DOHH2 (cell line): ENCODE results near the gene TMEM186.

Experiments
- H3F3A ChIP-seq: fragments of 200-600 bp; sonication (generic), shearing (Covaris generic); 2 replicates; pipeline ENCODE4 v1.6.0; 2016; ENCODE audit warnings: antibody characterized with exemption, mild to moderate bottlenecking; ENCODE audit not compliant: control insufficient read depth, insufficient read depth
- H3K27ac ChIP-seq: fragments of 200-600 bp; sonication (generic); 2 replicates; pipeline ENCODE4 v1.5.1; 2014; ENCODE audit warnings: low read depth, mild to moderate bottlenecking, low read length, moderate library complexity
- H3K27me3 ChIP-seq: fragments of 200-600 bp; sonication (generic); 2 replicates; pipeline ENCODE4 v1.6.1; 2014; ENCODE audit warnings: mild to moderate bottlenecking, low read length, mixed read lengths; ENCODE audit not compliant: control insufficient read depth
- H3K36me3 ChIP-seq: fragments of 200-600 bp; sonication (generic); 2 replicates; pipeline ENCODE4 v1.6.1; 2014; ENCODE audit warnings: mild to moderate bottlenecking, low read length, moderate library complexity, mixed read lengths; ENCODE audit not compliant: control insufficient read depth
- H3K4me1 ChIP-seq: fragments of 200-600 bp; sonication (generic); 2 replicates; pipeline ENCODE4 v1.6.1; 2014; ENCODE audit warnings: mild to moderate bottlenecking, low read length, mixed read lengths; ENCODE audit not compliant: control insufficient read depth
- H3K4me2 ChIP-seq: fragments of 200-600 bp; sonication (generic); 2 replicates; pipeline ENCODE4 v1.6.0; 2014; ENCODE audit warnings: mild to moderate bottlenecking, low read length, moderate library complexity
- H3K4me3 ChIP-seq: fragments of 200-600 bp; sonication (generic); 2 replicates; pipeline ENCODE4 v1.5.1; 2014; ENCODE audit warnings: mild to moderate bottlenecking, low read length, mixed read lengths
- H3K79me2 ChIP-seq: fragments of 200-600 bp; sonication (generic); 2 replicates; pipeline ENCODE4 v1.6.1; 2014; ENCODE audit warnings: mild to moderate bottlenecking, low read length, mixed read lengths; ENCODE audit not compliant: control insufficient read depth
- H3K9me2 ChIP-seq: fragments of 200-600 bp; sonication (generic); replicated peaks from 2 replicates; pipeline ENCODE4 v1.6.1; 2014; ENCODE audit warnings: mild to moderate bottlenecking, low read length, mixed read lengths; ENCODE audit not compliant: control insufficient read depth
- H3K9me3 ChIP-seq: fragments of 200-600 bp; sonication (generic); 2 replicates; pipeline ENCODE4 v1.6.1; 2014; ENCODE audit warnings: antibody characterized with exemption, low read length, mixed read lengths; ENCODE audit not compliant: control insufficient read depth, insufficient read depth
- H4K20me1 ChIP-seq: fragments of 200-600 bp; sonication (generic); 2 replicates; pipeline ENCODE4 v1.6.0; 2014; ENCODE audit warnings: low read depth, mild to moderate bottlenecking, antibody characterized with exemption, low read length, moderate library complexity; ENCODE audit not compliant: control insufficient read depth, insufficient read depth
- EZH2phosphoT487 ChIP-seq: fragments of 200-600 bp; sonication (generic); IDR thresholded peaks from 2 replicates; pipeline ENCODE4 v1.6.1; 2017; ENCODE audit warnings: borderline replicate concordance, mild to moderate bottlenecking, antibody characterized with exemption, low read length, moderate library complexity, mixed read lengths
- TF ChIP-seq, protein P1 (sequence below): fragments of 200-600 bp; sonication (generic); IDR thresholded peaks from one replicate; pipeline ENCODE4 v1.5.1; 2014; ENCODE audit warnings: antibody characterized with exemption, mild to moderate bottlenecking, low read depth, low read length; ENCODE audit not compliant: poor library complexity, severe bottlenecking

The TMEM186 gene, protein sequence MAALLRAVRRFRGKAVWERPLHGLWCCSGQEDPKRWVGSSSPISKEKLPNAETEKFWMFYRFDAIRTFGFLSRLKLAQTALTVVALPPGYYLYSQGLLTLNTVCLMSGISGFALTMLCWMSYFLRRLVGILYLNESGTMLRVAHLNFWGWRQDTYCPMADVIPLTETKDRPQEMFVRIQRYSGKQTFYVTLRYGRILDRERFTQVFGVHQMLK

DNA sequence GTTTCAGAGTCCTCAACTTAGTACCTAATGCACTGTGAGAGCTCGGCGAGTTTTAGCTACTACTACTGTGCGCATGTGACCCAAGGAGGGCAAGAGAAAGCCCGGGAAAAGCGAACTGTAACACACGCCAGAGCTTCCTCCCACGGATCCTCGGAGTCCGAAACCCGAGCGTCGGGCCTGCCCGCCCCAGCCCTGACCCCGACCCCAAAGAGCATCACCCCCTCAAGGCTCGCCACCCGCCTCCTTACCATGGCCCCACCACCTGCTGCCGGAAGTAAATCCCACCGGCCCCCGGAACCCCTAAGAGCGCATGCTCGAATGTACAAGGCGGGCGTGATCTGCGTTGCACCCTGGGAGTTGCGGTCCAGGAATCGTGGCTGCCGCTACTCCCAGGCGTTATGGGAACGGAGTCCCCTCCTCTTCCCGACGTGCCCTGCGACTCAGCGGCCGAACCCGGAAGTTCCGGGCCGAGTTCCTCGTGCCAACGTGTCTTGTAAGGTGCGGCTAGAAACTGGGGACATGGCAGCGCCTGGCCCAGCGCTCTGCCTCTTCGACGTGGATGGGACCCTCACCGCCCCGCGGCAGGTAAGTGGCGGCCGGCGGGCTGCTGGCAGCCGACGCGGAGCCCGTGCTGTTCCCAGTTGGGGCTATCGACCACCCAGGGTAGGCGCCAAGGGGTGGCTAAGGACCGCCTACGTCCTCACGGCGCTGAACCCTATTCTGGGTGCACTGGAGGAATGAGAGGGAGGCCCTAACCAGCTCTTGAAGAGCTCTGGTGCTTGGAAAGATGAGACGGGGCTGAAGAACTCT, at the start of gene TMEM186, which contains the start of gene PMM2:
TSS of gene TMEM186 (minus strand) at position 276 of the 810 bp plus-strand sequence. CDS start at position 251, 25 bp downstream.
TSS of gene PMM2 (plus strand) at position 476 of the 810 bp plus-strand sequence. CDS start at position 520, 44 bp downstream.
- Histone ChIP-seq H3K27ac (peak within 1 kb of the TSS; percentile 39), H3K9me3 (no peaks in the 10 kb centered on the region), H3K4me1 (peaks cover 35% of the 10 kb centered on the region), H3K4me3 (peak within 1 kb of the TSS; percentile 95), H3K4me2 (peak within 1 kb of the TSS; percentile 98), H3K79me2 (peaks cover 88% of the 10 kb centered on the region), H3K27me3 (no peaks in the 10 kb centered on the region), H3K9me2 (no peaks in the 10 kb centered on the region), H3K36me3 (peaks cover 62% of the 10 kb centered on the region), H3F3A (no peaks in the 10 kb centered on the region), H4K20me1 (peaks cover 19% of the 10 kb centered on the region)
- TF ChIP-seq, protein P1, sequence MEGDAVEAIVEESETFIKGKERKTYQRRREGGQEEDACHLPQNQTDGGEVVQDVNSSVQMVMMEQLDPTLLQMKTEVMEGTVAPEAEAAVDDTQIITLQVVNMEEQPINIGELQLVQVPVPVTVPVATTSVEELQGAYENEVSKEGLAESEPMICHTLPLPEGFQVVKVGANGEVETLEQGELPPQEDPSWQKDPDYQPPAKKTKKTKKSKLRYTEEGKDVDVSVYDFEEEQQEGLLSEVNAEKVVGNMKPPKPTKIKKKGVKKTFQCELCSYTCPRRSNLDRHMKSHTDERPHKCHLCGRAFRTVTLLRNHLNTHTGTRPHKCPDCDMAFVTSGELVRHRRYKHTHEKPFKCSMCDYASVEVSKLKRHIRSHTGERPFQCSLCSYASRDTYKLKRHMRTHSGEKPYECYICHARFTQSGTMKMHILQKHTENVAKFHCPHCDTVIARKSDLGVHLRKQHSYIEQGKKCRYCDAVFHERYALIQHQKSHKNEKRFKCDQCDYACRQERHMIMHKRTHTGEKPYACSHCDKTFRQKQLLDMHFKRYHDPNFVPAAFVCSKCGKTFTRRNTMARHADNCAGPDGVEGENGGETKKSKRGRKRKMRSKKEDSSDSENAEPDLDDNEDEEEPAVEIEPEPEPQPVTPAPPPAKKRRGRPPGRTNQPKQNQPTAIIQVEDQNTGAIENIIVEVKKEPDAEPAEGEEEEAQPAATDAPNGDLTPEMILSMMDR, result no peak
- no peak for TF ChIP-seq EZH2phosphoT487

DNA sequence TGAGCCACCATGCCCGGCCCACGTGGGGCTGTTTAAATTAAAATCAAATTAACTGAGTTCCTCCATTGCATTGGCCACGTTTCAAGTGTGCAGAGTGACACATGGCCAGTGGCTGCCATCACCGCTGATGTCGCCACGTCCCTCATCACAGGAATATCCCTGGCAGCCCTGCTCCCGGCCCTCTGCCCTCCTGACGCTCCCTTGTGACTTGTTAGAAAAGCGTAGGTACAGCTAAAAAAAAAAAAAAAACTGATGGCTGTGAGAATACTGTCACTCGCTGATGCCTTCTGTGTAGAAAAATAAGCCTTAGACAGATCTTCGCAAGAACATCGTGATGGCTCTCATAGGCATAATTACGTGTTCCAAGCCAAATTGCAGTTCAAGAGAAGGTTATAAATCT, 49.7 kb upstream of the TMEM186 start:
- no peak overlapping the region for H3K4me3 ChIP-seq
- H4K20me1 ChIP-seq, result no peaks in the 10 kb centered on the region; the same call in 1 of the 2 replicates
- TF ChIP-seq, protein P1, result no peak
- no peaks in the 10 kb centered on the region for H3K9me2 ChIP-seq
- no peaks in the 10 kb centered on the region; the same call in 1 of the 2 replicates for H3F3A ChIP-seq
- H3K27me3 ChIP-seq, result no peaks in the 10 kb centered on the region
- no peak overlapping the region for H3K4me2 ChIP-seq
- no peaks in the 10 kb centered on the region for H3K9me3 ChIP-seq
- peaks cover 20% of the 10 kb centered on the region for H3K79me2 ChIP-seq
- peaks cover 59% of the 10 kb centered on the region for H3K36me3 ChIP-seq
- no peak overlapping the region for H3K27ac ChIP-seq
- no peaks in the 10 kb centered on the region for H3K4me1 ChIP-seq

DNA sequence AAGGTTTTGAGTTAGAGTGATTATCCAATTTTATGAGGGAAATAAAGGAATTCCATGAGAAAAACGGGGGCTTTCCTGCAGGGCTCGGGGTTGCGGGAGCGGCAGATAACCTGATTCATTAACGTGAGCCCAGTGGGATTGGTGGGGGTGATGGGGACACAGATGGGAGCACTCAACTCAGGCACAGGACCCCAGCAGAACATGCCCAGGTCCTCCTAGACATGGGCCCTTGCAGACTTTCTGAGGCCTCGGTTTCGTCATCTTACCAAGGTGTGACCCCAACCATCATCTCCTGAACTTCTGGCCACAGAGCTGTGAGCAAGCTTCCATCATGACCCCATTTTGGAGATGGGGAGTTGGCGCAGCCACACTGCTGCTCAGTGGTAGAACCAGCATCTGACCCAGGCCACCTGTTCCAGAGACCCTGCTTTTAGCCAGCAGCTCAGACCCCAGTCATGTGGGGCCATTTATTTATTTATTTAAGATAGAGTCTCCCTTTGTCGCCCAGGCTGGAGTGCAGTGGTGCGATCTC, 49.0 kb upstream of the TMEM186 start:
- Histone ChIP-seq H4K20me1 (no peaks in the 10 kb centered on the region; the same call in 1 of the 2 replicates), H3K4me3 (no peak overlapping the region), H3K9me3 (no peaks in the 10 kb centered on the region), H3K9me2 (no peaks in the 10 kb centered on the region), H3K4me1 (no peaks in the 10 kb centered on the region), H3K27me3 (no peaks in the 10 kb centered on the region), H3F3A (no peaks in the 10 kb centered on the region; the same call in 1 of the 2 replicates), H3K36me3 (peaks cover 54% of the 10 kb centered on the region), H3K27ac (no peak overlapping the region), H3K4me2 (no peak overlapping the region), H3K79me2 (peaks cover 20% of the 10 kb centered on the region)
- TF ChIP-seq EZH2phosphoT487, result no peak
- TF ChIP-seq, protein P1, result no peak
